Hematopoietic multipotent progenitor cell (in vitro differentiated cells): ENCODE results near the gene TMEM272. TPM values are rescaled to one million over a fixed set of nuclear protein-coding genes. Genes with fewer than 3 reads are reported as not detected.

Source experiments
- DNase-seq, 3 donors: peaks; one replicate each; pipeline ENCODE4 v3.0.0-alpha.2; 2011 to 2015; ENCODE audit warnings: low read depth in 2 of 3, low spot score in 2 of 3
- total RNA-seq: library from RNA; depleted of rRNA; stranded (reverse); fragments of >200 nt; gene quantifications from one replicate; pipeline ENCODE4 v1.2.3, GENCODE V29; 2012

The TMEM272 gene
- 0.81 TPM for total RNA-seq

DNA sequence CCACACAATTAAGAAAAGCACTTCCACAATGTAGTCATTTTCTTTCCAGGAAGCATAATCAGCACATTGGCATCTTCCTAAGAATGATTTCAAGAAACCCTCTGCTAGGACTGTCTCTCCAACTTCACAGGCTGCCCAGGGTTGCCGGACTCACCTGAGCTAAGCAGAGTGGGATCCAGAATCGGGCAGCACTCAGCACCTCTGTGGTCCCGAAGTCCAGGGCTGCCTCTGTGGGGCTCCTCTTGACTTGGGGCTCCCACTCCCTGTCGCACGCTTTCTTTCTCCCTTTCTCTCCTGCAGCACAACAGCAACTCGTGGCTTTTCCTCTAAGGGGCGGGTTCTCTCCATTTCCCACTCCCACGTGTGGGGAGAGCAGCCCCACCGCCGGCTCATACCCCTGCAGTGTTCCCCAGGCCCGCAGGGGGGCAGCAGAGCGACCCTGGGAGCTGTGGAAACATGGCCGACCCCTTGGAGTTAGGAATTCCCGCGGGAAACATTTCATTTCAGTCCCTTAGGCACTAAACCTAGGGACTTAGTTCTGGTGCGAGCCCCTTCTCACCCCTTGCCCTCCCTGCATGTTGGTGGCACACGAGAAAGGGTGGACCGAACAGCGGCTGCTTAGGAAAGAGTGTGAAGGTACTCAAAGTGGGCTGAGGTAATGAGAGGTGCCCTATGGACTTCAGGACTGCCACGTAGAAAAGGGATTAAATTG lies at the start of gene TMEM272:
Gene TMEM272 (minus strand): TSS at position 316 of the 712 bp plus-strand sequence. CDS start 6,647 bp downstream, outside the sequence.
- DNase-seq = peak in 2 of 3 donors; percentile 50 to 56

DNA sequence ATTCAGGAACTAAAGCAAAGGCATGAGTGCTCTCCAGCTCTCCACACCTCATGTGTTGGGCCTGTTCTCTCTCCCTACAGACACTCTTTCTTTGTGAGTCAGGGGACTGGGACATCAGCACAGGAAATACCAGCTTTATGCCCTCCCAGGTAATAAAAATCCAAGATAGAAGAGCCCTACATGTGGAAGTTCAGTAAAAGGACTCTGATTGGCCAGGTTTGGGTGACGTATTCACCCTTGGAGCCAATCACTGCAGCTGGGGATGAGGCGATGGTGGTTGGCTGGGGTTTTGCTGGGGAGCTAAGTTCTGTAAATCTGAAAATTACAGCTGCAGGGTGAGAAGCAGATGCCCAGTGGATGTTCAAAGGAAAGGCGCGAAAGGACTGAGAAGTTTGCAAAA lies 49.3 kb upstream of the TMEM272 start:
- no peak for DNase-seq

- no peak for DNase-seq
These were observed 47.7 kb upstream of the TMEM272 start for GRCh38 chr13:51892657-51893056.

DNA sequence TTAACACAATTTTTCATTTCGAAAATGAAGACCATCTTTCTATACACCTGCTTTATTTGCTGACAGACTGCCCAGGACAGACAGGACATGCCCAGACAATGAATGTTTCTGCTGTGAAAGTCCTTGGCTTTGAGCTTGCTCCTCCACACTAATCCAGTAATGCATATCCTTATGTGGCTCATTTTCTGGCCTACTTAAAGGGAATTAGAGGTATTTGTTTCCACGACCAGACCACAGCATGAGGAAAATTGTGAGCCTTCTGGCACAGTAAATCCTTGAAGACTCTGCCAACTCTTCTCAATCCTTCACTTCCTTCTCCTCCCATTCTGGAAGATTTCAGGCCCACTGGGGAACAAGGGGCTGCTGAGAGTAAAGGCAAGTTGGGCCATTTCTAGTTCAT lies 42.5 kb upstream of the TMEM272 start:
- no peak for DNase-seq

GRCh38 chr13:51885651-51886050 lies 40.7 kb upstream of the TMEM272 start:
- DNase-seq = no peak

DNA sequence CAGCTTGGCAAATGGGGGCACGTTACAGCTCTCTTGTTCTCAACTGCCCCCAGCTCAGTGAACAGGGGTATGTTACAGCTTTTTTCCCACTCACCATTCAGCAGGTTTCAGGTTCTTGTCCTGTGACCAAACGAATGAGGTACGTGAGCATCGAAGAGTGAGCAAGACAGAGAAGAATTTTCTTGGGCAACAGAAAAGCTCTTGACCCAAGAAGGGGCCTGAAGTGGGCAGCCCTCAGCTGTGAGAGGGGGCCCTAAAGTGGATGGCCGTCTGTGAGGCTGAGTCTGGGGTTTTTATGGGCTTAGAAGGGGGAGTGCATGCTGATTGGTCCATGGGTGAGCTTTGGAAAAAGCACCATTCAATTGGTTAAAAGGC lies 38.2 kb upstream of the TMEM272 start:
- DNase-seq = no peak

- DNase-seq = no peak
These were observed 37.7 kb upstream of the TMEM272 start for GRCh38 chr13:51882570-51883225.

- DNase-seq = no peak
These were observed 36.3 kb upstream of the TMEM272 start for GRCh38 chr13:51881296-51881695.

- DNase-seq = no peak
These were observed 34.2 kb upstream of the TMEM272 start for GRCh38 chr13:51879133-51879532.

DNA sequence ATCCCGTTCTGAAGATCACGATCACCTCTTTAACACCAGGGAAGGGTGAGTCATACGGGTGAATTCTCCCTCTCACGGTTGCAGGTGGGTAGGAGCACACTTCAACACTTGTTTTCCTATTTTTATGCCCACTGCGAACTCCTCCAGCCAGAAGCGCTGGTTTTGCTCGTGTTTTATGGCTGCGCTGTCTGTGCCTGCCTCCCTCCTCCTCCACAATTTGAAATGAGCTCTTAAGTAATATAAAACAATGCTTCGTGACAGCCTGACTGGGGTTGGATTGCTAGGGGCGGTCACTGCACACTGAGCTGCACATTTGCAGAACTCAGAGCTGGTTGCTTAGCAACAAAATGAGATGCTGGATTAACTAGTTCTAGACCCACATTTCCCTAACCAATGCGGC lies 29.7 kb upstream of the TMEM272 start:
- no peak for DNase-seq

- no peak for DNase-seq
These were observed 28.9 kb upstream of the TMEM272 start for GRCh38 chr13:51873837-51874236.

DNA sequence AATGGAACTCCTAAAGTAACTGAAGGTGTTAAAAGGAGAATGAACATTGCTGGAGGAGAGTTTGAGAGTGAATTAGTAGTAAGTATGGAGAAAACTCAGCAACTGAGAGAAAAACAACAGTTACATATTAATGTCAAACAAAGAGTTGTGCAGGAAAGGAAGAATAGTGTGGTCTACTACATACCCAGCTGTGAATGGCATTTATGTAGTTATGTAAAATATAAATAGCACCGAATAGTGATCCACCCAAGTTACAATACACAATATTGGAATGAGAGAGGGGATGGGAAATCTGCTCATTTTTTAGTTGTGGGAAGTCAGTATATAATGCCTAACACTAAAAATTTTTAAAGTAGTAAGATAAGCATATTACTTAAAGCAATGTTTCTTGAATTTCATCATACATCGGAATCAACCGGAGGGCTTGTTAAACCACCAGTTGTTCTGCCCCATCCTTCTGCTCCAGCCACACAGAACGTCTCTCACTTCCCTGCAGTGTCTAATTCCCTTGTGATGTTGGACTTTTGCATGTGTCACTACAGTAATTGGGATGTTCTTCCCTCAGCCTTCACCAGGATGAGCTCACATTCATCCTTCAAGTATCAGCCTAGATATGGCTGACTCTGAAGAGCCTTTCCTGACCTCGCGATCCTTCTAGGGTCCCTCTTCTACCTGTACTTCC lies 28.3 kb upstream of the TMEM272 start:
- no peak for DNase-seq

DNA sequence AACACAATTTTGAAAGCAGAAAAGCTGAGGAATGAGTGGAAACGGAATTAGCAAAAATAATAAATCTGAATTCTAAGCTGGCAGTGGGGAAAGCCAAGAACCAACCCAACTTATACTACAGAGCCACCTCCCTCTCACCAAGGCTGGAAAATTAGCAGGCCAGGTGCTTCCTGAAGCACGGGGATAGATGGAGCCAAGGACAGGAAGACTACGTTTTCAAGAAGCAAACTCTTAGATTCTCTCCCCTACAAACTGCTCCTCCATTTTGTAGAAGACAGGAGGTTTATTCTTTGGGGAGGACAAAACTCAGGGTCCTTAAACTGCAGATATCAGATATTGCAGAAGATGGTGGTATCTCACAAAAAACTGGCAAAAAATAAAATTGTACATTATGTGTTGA lies 25.6 kb upstream of the TMEM272 start:
- no peak for DNase-seq

DNA sequence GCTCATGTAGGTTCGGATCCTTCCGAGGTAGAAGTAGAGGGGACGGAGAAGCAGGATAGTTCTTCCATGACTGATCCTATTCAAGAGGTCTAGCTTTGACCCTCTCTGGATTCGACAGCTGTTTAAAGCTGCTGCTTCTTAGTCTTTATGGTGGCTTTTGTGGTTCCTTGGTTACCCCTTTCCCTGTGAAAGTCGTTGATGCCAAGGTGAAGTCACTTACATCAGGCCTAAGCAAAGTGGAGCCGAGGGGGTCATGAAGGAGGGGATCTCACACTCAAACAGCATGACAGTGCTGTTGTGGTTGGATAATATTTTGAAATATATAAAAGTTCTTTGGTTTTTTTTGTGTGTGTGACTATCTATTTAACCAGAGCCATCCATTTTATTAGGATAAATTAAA lies 24.9 kb upstream of the TMEM272 start:
- DNase-seq = no peak

DNA sequence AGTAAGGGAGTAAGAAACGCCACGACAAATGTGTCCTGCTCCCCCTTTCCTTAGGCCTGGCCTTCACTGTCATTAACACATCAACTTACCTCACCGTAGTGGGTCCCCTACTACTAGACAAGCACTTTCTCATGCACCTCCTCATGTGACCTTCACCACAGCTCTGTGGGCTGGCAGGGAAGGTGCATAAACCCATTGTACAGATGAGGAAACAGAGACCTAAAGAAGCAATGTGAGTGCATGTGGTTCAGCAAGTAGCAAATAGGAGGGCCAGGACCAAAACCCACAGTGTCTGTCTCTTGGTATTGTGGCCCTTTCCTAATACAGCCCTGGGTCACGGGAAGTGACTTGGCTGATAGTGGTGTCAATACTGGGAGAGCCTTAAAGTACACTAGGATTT lies 22.1 kb upstream of the TMEM272 start:
- DNase-seq = no peak

- no peak for DNase-seq
These were observed 20.9 kb upstream of the TMEM272 start for GRCh38 chr13:51865838-51866237.

GRCh38 chr13:51862957-51863356 lies 18.0 kb upstream of the TMEM272 start:
- DNase-seq = peak in 1 of 3 donors; percentile 54

GRCh38 chr13:51861723-51862300 lies 16.8 kb upstream of the TMEM272 start, which contains the start of gene CCDC70:
TSS of gene CCDC70 (plus strand) at chr13:51861969. CDS start at chr13:51865412, 3,443 bp downstream.
- DNase-seq = no peak

- no peak for DNase-seq
These were observed 13.7 kb upstream of the TMEM272 start for GRCh38 chr13:51858433-51859247.

DNA sequence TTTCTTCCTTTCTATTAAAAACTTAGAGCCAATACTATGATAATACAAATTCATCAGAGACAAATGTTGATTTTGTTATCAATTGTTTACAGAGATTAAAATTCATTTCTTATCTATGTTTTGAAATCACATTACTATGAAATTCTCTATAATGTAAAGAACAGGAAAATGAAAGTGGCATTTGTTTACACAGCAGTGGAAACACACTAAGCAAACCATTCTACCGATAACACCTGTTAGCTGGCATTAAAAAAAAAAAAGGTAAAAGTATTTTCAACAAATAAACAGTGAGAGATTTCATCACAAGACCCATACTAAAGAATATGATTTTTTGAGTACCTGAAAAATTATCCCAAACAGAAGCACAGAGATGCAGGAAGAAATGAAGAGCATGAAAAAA lies 12.0 kb upstream of the TMEM272 start:
- no peak for DNase-seq
